ENCODE results near the gene NARS2. TPM values are rescaled to one million over a fixed set of nuclear protein-coding genes. Genes with fewer than 3 reads are reported as not detected.

NARS2 gene
- total and polyA plus RNA-seq, 2 donors, result 25.0 to 30.1 TPM

- no peaks in the 10 kb centered on the region for H3K36me3 ChIP-seq (ENCODE audit: control insufficient read depth in 2 of 2, insufficient read depth in 2 of 2, low read length in 1 of 2)
- peaks cover 31 to 52% of the 10 kb centered on the region in 2 donors for H3K4me1 ChIP-seq (ENCODE audit: control insufficient read depth in 2 of 2, insufficient read depth in 2 of 2, low read length in 2 of 2)
- peak overlapping the region; percentile 68 to 91 for H3K4me3 ChIP-seq (ENCODE audit: low read length in 2 of 2)
- H3K9me3 ChIP-seq (ENCODE audit: control insufficient read depth in 2 of 2, insufficient read depth in 1 of 2, low read length in 1 of 2), result peaks cover 0 to 1% of the 10 kb centered on the region in 2 donors
- DNase-seq (ENCODE audit: low read depth in 6 of 9, low spot score in 9 of 9), result peak in 6 of 9 donors; percentile 65 to 90 (median 74)
- WGBS, result 1% methylated on average over 38 of the region's 38 CpGs
- peak overlapping the region; percentile 86 to 93 for H3K27ac ChIP-seq (ENCODE audit: low read depth in 1 of 2, low read length in 1 of 2)
- H3K27me3 ChIP-seq (ENCODE audit: control insufficient read depth in 2 of 2, insufficient read depth in 1 of 2, low read length in 1 of 2), result no peaks in the 10 kb centered on the region
Measured at GRCh38 chr11:78416285-78417174, 158.1 kb downstream of the NARS2 start.

GRCh38 chr11:78415338-78415737, 159.3 kb downstream of the NARS2 start:
- peaks cover 1 to 5% of the 10 kb centered on the region in 2 donors for H3K9me3 ChIP-seq (ENCODE audit: control insufficient read depth in 2 of 2, insufficient read depth in 1 of 2, low read length in 1 of 2)
- H3K36me3 ChIP-seq (ENCODE audit: control insufficient read depth in 2 of 2, insufficient read depth in 2 of 2, low read length in 1 of 2), result no peaks in the 10 kb centered on the region
- 76% methylated on average over 4 of the region's 4 CpGs for WGBS
- no peak overlapping the region for H3K4me3 ChIP-seq (ENCODE audit: low read length in 2 of 2)
- DNase-seq (ENCODE audit: low read depth in 6 of 9, low spot score in 9 of 9), result peak in 1 of 9 donors; percentile 44
- no peaks in the 10 kb centered on the region for H3K27me3 ChIP-seq (ENCODE audit: control insufficient read depth in 2 of 2, insufficient read depth in 1 of 2, low read length in 1 of 2)
- H3K27ac ChIP-seq (ENCODE audit: low read depth in 1 of 2, low read length in 1 of 2), result peak overlapping the region in 1 of 2 donors; percentile 78
- H3K4me1 ChIP-seq (ENCODE audit: control insufficient read depth in 2 of 2, insufficient read depth in 2 of 2, low read length in 2 of 2), result peaks cover 23 to 41% of the 10 kb centered on the region in 2 donors

- DNase-seq (ENCODE audit: low read depth in 6 of 9, low spot score in 9 of 9), result peak in 1 of 9 donors; percentile 48
- no peaks in the 10 kb centered on the region for H3K36me3 ChIP-seq (ENCODE audit: control insufficient read depth in 2 of 2, insufficient read depth in 2 of 2, low read length in 1 of 2)
- H3K4me3 ChIP-seq (ENCODE audit: low read length in 2 of 2), result no peak overlapping the region
- no peaks in the 10 kb centered on the region for H3K27me3 ChIP-seq (ENCODE audit: control insufficient read depth in 2 of 2, insufficient read depth in 1 of 2, low read length in 1 of 2)
- peaks cover 18 to 32% of the 10 kb centered on the region in 2 donors for H3K4me1 ChIP-seq (ENCODE audit: control insufficient read depth in 2 of 2, insufficient read depth in 2 of 2, low read length in 2 of 2)
- H3K27ac ChIP-seq (ENCODE audit: low read depth in 1 of 2, low read length in 1 of 2), result no peak overlapping the region
- peaks cover 1 to 9% of the 10 kb centered on the region in 2 donors for H3K9me3 ChIP-seq (ENCODE audit: control insufficient read depth in 2 of 2, insufficient read depth in 1 of 2, low read length in 1 of 2)
- 97% methylated on average over 14 of the region's 14 CpGs for WGBS
Measured at GRCh38 chr11:78414321-78415051, 160.2 kb downstream of the NARS2 start.

GRCh38 chr11:78408619-78409018, 166.0 kb downstream of the NARS2 start:
- no peak overlapping the region for H3K27ac ChIP-seq (ENCODE audit: low read depth in 1 of 2, low read length in 1 of 2)
- no peak overlapping the region for H3K4me3 ChIP-seq (ENCODE audit: low read length in 2 of 2)
- DNase-seq (ENCODE audit: low read depth in 6 of 9, low spot score in 9 of 9), result no peak
- peaks cover 0 to 4% of the 10 kb centered on the region in 2 donors for H3K36me3 ChIP-seq (ENCODE audit: control insufficient read depth in 2 of 2, insufficient read depth in 2 of 2, low read length in 1 of 2)
- 96% methylated on average over 3 of the region's 3 CpGs for WGBS
- peaks cover 0 to 19% of the 10 kb centered on the region in 2 donors for H3K9me3 ChIP-seq (ENCODE audit: control insufficient read depth in 2 of 2, insufficient read depth in 1 of 2, low read length in 1 of 2)
- peaks cover 5 to 12% of the 10 kb centered on the region in 2 donors for H3K4me1 ChIP-seq (ENCODE audit: control insufficient read depth in 2 of 2, insufficient read depth in 2 of 2, low read length in 2 of 2)
- H3K27me3 ChIP-seq (ENCODE audit: control insufficient read depth in 2 of 2, insufficient read depth in 1 of 2, low read length in 1 of 2), result no peaks in the 10 kb centered on the region

- 86% methylated on average over 3 of the region's 3 CpGs for WGBS
- no peak for DNase-seq (ENCODE audit: low read depth in 6 of 9, low spot score in 9 of 9)
- Histone ChIP-seq H3K27ac (ENCODE audit: low read depth in 1 of 2, low read length in 1 of 2) (no peak overlapping the region), H3K4me1 (ENCODE audit: control insufficient read depth in 2 of 2, insufficient read depth in 2 of 2, low read length in 2 of 2) (peaks cover 5 to 11% of the 10 kb centered on the region in 2 donors), H3K27me3 (ENCODE audit: control insufficient read depth in 2 of 2, insufficient read depth in 1 of 2, low read length in 1 of 2) (no peaks in the 10 kb centered on the region), H3K9me3 (ENCODE audit: control insufficient read depth in 2 of 2, insufficient read depth in 1 of 2, low read length in 1 of 2) (peaks cover 0 to 19% of the 10 kb centered on the region in 2 donors), H3K36me3 (ENCODE audit: control insufficient read depth in 2 of 2, insufficient read depth in 2 of 2, low read length in 1 of 2) (peaks cover 0 to 4% of the 10 kb centered on the region in 2 donors), H3K4me3 (ENCODE audit: low read length in 2 of 2) (no peak overlapping the region)
Measured at GRCh38 chr11:78406568-78407196, 168.0 kb downstream of the NARS2 start.

- WGBS, result 90% methylated on average over 2 of the region's 2 CpGs
- H3K4me3 ChIP-seq (ENCODE audit: low read length in 2 of 2), result no peak overlapping the region
- H3K9me3 ChIP-seq (ENCODE audit: control insufficient read depth in 2 of 2, insufficient read depth in 1 of 2, low read length in 1 of 2), result peaks cover 0 to 17% of the 10 kb centered on the region in 2 donors
- H3K36me3 ChIP-seq (ENCODE audit: control insufficient read depth in 2 of 2, insufficient read depth in 2 of 2, low read length in 1 of 2), result peaks cover 0 to 4% of the 10 kb centered on the region in 2 donors
- peak overlapping the region in 1 of 2 donors; percentile 79 for H3K27ac ChIP-seq (ENCODE audit: low read depth in 1 of 2, low read length in 1 of 2)
- peak in 2 of 9 donors; percentile 50 to 73 for DNase-seq (ENCODE audit: low read depth in 6 of 9, low spot score in 9 of 9)
- peaks cover 5 to 11% of the 10 kb centered on the region in 2 donors for H3K4me1 ChIP-seq (ENCODE audit: control insufficient read depth in 2 of 2, insufficient read depth in 2 of 2, low read length in 2 of 2)
- no peaks in the 10 kb centered on the region for H3K27me3 ChIP-seq (ENCODE audit: control insufficient read depth in 2 of 2, insufficient read depth in 1 of 2, low read length in 1 of 2)
Measured at GRCh38 chr11:78405805-78406204, 168.9 kb downstream of the NARS2 start.

- Histone ChIP-seq H3K27ac (ENCODE audit: low read depth in 1 of 2, low read length in 1 of 2) (no peak overlapping the region), H3K4me3 (ENCODE audit: low read length in 2 of 2) (no peak overlapping the region), H3K9me3 (ENCODE audit: control insufficient read depth in 2 of 2, insufficient read depth in 1 of 2, low read length in 1 of 2) (peaks cover 0 to 4% of the 10 kb centered on the region in 2 donors), H3K4me1 (ENCODE audit: control insufficient read depth in 2 of 2, insufficient read depth in 2 of 2, low read length in 2 of 2) (peaks cover 9 to 11% of the 10 kb centered on the region in 2 donors), H3K27me3 (ENCODE audit: control insufficient read depth in 2 of 2, insufficient read depth in 1 of 2, low read length in 1 of 2) (no peaks in the 10 kb centered on the region), H3K36me3 (ENCODE audit: control insufficient read depth in 2 of 2, insufficient read depth in 2 of 2, low read length in 1 of 2) (peaks cover 0 to 8% of the 10 kb centered on the region in 2 donors)
- 98% methylated on average over 2 of the region's 2 CpGs for WGBS
- no peak for DNase-seq (ENCODE audit: low read depth in 6 of 9, low spot score in 9 of 9)
Measured at GRCh38 chr11:78403781-78404180, 170.9 kb downstream of the NARS2 start.

GRCh38 chr11:78402847-78403246, 171.8 kb downstream of the NARS2 start:
- 99% methylated on average over 3 of the region's 3 CpGs for WGBS
- Histone ChIP-seq H3K4me3 (ENCODE audit: low read length in 2 of 2) (no peak overlapping the region), H3K27ac (ENCODE audit: low read depth in 1 of 2, low read length in 1 of 2) (no peak overlapping the region), H3K9me3 (ENCODE audit: control insufficient read depth in 2 of 2, insufficient read depth in 1 of 2, low read length in 1 of 2) (no peaks in the 10 kb centered on the region), H3K36me3 (ENCODE audit: control insufficient read depth in 2 of 2, insufficient read depth in 2 of 2, low read length in 1 of 2) (peaks cover 0 to 4% of the 10 kb centered on the region in 2 donors), H3K4me1 (ENCODE audit: control insufficient read depth in 2 of 2, insufficient read depth in 2 of 2, low read length in 2 of 2) (peaks cover 11 to 12% of the 10 kb centered on the region in 2 donors), H3K27me3 (ENCODE audit: control insufficient read depth in 2 of 2, insufficient read depth in 1 of 2, low read length in 1 of 2) (no peaks in the 10 kb centered on the region)
- no peak for DNase-seq (ENCODE audit: low read depth in 6 of 9, low spot score in 9 of 9)
